Fibroblast of skin of left biceps (primary cell): ENCODE measurements around the gene AKT2.

ENCODE experiments used
- DNase-seq, 2 experiments: peaks; one replicate each; pipeline ENCODE4 v3.0.0-alpha.2; 2013; ENCODE audit warnings: low read depth in 2 of 2

Gene AKT2

DNA sequence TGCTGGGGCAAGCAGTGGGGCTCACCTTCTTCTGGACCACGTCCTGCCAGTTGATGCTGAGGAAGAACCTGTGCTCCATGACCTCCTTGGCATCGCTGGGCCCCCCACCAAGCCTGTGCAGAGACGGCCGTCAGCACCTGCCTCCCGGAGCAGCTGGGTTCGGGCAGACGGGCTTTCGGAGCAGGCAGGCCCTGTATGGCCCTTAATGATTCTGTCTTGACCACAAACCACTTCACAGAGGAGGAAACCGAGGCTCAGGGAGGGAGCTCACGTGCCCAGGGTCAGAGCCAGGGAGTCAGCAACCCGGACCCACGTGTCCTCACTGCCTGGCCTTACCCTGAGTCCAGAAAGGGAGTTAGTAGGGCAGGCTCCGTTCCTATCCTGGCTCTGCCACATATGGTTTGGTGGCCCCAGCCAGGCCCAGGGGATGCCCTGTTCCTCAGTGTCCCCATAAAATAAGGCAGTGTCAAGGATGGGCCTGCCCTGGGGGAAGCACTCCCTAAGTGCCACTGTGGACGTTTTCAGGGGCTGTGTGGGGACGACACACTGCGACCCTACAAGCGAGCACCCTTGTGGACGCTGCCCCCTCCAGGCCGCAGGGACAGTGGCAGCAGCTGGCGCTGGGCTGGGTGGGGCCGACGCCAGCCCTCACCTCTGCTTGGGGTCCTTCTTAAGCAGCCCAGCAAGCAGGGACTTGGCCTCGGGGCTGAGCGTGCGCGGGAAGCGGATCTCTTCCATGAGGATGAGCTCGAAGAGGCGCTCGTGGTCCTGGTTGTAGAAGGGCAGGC lies 49.7 kb downstream of the AKT2 start:
- DNase-seq = no peak

DNA sequence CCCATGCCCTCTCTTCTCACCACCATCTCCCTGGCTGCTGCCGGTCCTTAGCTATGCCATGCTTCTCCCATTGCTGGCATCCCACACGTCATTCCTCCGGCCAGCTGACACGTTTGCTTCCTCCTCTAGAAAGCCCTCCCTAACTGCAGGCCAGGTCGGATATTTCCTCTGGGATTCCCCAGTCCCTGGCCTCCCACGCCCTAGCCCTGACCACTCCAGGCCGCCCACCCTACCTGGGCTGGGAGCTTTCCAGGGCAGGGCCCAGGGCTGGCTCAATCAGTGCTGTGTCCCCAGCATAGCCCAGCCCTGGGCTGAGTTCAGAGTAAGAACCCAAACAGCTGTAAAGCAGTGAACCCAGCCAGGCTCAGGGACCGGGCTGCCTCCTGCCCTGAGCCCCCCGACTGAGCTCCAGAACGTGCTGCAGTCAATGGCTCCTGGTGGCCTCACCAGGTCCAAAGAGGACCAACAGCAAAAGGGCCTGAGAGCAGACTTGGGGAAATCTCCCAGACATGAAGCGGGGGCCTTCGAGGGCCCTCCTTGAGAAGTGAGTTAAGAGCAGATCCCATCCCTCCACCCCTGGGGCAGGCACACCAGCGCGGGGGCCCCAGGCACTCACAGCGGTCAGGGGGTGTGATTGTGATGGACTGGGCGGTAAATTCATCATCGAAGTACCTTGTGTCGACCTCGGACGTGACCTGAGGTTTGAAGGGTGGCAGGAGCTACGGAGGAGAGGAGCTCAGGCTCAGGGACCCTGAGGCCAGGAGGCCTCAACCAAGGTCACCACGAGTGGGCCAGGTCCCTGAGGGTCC lies 50.5 kb downstream of the AKT2 start:
- DNase-seq = no peak

- DNase-seq = no peak
Measured at GRCh38 chr19:40233811-40234389, 51.2 kb downstream of the AKT2 start.

GRCh38 chr19:40232949-40233810 lies 52.0 kb downstream of the AKT2 start:
- DNase-seq = no peak

- DNase-seq = no peak
Measured at GRCh38 chr19:40232479-40232878, 52.7 kb downstream of the AKT2 start.

DNA sequence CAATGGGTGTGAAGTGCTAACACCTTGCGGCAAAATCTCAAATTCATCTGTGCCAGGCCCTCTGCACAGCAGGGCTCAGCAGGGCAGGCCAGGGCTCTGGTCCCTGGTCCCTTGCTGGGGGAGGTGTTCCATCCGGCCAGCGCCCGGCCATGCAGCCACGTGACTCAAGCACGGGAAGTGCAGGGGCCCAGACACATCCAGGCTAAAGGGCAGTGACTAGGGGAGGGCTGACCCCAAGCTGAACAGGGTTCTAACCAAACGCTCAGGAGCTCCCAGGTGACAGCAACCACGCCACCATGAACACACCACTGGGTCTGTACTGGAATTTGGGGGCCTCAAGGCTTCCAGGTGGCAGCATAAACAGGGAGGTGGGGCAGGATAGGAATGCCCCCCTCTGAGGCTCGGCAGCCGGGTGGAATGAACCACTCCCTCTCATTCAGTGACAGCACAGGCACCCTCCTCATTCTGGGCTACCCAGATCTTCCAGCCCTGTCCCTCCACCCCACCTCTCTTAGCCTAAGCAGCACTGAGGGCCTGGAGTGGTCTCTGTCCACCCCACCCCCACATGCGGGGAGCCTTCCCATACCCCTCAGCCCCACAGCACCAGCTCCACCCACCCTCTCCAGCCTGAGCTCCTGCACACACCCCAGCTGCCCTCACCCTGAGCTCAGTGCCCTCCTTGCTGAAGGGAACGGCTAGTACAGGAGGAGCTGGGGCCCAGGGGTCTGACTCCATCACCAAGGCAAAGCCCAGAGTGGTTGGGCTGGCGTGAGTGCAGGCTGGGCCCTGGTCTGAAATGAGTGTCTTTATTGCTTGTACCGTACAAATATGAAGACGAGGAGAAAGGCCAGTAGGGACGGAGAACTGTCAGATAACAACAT lies 53.4 kb downstream of the AKT2 start:
- DNase-seq = no peak

- DNase-seq = no peak
Measured at GRCh38 chr19:40231057-40231456, 54.1 kb downstream of the AKT2 start.

- DNase-seq = no peak
Measured at GRCh38 chr19:40229926-40230417, 55.2 kb downstream of the AKT2 start.

DNA sequence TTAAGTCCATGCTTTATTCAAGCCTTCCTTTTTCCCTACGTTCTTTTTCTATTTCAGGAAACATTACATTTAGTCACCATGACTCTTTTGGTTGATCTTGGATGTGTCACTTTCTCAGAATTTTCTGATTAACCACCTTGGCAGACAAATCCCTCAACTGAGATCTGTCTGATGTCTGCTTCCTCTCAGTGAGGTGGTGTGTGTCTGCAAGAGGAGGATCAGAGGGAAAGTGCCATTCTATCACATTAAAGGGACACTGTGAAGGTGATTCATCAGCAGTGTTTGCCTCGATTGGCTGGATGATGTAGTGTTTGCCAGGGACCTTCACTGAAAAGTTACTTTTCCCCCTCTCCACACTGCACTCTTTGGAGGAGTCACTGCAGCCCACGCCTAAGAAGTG lies 55.7 kb downstream of the AKT2 start:
- no peak for DNase-seq

DNA sequence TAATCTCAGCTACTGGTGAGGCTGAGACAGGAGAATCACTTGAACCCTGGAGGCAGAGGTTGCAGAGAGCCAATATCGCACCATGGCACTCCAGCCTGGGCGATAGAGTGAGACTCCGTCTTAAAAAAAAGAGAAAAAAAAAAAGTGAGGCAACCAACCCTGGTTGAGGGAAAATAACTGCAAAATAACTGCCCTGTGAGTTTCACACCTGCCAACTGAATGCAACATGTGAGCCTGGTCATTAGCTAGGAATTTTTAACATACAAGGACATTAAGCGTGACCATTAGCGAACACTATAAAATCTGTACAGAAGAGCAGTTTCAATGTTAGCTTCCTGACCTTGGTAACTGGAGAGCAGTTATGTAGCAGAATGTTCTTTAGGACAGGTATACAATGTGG lies 56.3 kb downstream of the AKT2 start:
- DNase-seq = no peak

- DNase-seq = no peak
Measured at GRCh38 chr19:40228346-40228745, 56.8 kb downstream of the AKT2 start.

DNA sequence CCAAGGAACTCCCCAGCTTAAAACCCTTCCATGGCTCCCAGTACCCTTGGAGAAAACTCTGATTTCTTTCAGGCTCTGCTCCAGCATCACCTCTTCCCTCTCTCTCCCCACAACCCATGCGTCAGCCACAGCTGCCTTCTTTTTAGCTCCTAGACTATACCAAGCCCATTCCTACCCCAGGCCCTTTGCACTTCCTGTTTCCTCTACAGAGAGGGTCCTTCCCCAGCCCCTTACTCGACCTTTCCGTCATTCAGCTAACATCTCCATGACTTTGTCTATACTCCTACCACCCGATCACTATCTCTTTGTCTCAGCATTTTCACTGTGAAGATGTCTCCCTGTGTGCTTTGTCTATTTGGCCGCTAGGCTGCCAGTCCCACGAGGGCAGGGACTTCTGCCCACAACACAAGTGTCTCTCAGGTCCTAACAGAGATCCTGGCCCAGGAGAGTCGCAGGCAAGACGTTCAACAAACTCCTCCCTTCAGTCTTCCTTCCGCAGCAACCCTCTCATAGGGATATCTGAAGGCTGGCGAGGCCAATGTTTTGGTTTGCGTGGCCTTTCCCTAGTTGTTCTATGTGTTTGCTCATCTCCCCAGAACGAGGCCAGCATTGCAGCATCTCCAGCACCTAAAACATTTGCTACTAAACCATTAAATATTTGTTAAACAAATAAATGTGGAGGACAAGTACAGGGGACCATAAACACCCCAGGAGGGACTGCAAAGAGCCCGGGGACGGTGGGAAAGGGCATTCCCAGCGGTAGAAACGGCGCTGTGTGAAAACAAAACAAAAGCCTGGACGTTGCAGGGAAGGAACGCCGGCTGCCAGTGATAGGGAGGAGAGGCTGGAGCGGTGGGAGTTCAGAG lies 59.5 kb downstream of the AKT2 start:
- no peak for DNase-seq

- DNase-seq = no peak
Measured at GRCh38 chr19:40224342-40225150, 60.6 kb downstream of the AKT2 start.

DNA sequence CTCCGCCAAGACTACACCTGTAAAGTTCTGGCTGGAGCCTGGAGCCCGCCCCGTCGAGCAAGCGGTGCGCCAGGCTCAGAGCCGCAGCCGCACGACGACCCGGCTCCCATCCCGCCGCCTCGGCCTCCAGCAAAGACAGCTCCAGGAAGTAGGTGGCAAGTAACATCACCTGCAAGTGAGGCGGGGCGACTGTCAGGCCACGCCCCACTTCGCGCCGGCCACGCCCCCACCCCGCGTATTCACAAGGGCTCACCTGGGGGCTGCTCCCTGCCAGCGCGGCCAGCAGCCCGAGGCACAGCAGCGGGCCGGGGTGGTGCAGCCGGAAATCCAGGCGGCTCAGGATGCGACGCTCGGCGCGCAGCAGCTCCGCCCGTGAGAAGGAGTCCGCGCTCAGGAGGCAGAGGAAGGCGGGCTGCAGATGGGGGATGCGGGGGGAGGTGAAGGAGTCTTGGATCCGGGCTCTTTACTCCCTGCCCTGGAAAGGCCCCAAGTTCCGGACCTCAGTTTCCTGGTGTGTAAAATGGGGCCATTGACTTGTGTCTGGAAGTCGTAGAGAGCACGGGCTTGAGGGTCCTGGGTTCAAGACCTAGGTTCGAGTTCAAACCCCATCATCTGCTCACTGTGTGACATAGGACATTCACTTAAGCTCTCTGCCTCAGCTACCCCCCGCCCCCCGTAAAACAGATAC lies 61.9 kb downstream of the AKT2 start:
- no peak for DNase-seq

DNA sequence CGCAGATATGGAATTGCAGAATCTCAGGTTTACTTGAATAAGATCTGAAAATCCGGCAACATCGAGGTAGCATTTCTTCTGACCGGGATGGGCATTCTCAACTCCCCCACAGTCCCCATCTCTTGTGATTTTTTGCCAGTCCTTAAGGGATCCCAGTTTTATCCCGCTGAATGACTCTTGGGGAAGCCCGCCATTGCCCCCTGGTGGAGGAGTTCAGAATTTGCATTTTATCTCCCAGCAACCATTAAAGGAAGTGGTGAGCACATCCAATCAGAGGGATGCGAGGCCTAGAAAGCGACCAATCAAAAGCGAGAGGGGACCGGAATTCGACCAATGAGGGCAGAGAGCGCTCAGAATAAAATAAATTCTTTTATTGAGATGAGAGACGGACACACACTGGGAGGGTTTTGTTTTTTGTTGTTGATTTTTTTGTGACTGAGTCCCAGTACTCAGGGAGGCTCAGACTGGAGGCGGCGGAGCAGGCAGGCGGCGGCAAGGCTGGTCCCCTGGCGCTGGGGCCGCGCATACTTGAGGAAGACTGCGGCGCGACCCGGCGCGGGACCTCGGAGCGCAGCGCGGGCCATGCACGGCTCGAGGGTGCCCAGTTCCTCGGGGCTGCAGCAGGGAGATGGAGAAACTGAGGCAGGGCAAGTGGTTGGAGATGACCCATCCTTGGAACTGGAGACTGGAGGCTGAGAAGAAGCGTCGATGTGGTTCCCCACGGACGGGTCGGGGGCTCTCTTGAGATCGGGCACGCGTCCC lies 63.1 kb downstream of the AKT2 start:
- DNase-seq = peak; percentile 68 to 70

DNA sequence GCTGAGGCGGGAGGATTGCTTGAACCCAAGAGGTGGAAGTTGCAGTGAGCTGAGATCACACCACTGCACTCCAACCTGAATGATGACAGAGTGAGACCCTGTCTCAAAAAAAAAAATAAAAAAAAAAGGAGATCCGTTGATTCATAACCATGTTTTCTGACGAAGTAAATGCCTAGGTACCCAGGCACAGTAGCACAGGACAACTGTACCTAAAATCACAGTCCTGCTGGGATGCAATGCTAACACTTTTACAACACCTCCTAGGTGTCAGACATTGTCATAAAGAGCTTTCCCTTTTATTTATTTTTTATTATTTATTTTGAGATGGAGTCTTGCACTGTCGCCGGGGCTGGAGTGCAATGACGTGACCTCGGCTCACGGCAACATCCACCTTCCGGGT lies 64.5 kb downstream of the AKT2 start:
- no peak for DNase-seq

DNA sequence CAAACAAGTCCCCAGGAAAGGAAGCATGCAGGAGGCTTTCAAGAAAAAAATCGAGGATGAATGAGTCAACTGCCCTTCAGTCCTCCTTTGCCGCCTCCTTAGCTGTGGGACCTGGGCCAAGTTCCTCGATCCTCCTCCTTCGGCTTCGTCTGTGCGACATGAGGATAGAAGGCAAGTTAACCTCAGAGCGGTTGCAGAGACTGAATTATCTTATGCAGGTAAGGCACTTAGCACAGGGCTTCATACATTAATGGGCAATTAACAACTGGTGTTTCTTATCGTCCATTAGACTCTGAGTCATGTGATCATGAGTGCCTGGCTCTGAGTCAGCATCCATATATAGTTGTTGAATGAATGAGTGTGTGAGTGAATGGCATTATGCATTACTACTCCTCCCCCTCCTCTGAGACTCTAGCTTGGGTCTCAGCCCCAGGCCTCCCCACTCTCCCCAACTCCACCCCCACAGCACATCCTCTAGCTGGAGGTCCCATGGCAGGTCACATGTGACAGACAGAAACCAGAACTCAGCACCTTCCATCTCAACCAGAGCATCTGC lies 65.3 kb downstream of the AKT2 start:
- DNase-seq = no peak
